GM12801 (cell line): Measurements from ENCODE around the gene GFPT1.

Source experiments
- TF ChIP-seq, protein P1 (sequence below): IDR thresholded peaks from one replicate; pipeline ENCODE4 v1.5.1; 2011; ENCODE audit warnings: control low read depth; ENCODE audit not compliant: insufficient read length; ENCODE audit errors: extremely low read depth

GFPT1 gene

DNA sequence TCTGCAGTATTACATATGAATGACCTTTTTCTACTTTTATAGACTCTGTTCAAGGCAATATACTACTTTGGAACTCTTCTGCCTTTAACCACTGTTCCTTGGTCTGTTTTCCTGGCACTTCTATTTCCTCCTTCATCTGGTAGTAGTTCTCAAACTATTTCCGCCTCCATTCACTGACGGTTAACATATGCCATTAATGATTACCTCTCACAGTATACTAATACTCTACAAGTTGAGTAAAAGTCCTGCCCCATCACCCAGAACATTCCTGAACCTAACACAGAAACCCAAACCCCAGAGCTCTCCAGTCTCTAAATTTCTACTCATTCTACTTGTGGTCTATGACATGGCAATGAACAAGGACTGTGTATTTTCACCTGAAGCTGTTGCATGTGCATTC, 4.5 kb downstream of the GFPT1 start:
- TF ChIP-seq, protein P1, sequence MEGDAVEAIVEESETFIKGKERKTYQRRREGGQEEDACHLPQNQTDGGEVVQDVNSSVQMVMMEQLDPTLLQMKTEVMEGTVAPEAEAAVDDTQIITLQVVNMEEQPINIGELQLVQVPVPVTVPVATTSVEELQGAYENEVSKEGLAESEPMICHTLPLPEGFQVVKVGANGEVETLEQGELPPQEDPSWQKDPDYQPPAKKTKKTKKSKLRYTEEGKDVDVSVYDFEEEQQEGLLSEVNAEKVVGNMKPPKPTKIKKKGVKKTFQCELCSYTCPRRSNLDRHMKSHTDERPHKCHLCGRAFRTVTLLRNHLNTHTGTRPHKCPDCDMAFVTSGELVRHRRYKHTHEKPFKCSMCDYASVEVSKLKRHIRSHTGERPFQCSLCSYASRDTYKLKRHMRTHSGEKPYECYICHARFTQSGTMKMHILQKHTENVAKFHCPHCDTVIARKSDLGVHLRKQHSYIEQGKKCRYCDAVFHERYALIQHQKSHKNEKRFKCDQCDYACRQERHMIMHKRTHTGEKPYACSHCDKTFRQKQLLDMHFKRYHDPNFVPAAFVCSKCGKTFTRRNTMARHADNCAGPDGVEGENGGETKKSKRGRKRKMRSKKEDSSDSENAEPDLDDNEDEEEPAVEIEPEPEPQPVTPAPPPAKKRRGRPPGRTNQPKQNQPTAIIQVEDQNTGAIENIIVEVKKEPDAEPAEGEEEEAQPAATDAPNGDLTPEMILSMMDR, result no peak

DNA sequence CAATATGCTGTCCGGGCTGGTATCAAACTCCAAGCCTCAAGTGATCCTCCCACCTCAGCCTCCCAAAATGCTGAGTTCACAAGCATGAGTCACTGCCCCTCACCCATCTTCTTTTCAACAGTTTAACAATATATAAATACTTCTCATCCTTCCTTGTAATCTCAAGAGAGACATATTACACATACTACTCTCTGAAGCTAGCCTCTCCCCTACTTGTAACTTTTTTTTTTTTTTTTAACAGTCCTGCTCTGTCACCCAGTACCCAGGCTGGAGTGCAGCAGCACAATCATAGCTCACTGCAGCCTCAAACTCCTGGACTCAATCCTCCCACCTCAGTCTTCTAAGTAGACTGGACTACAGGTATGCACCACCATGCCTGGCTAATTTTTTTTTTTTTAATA, 5.7 kb downstream of the GFPT1 start:
- TF ChIP-seq, protein P1, result no peak

DNA sequence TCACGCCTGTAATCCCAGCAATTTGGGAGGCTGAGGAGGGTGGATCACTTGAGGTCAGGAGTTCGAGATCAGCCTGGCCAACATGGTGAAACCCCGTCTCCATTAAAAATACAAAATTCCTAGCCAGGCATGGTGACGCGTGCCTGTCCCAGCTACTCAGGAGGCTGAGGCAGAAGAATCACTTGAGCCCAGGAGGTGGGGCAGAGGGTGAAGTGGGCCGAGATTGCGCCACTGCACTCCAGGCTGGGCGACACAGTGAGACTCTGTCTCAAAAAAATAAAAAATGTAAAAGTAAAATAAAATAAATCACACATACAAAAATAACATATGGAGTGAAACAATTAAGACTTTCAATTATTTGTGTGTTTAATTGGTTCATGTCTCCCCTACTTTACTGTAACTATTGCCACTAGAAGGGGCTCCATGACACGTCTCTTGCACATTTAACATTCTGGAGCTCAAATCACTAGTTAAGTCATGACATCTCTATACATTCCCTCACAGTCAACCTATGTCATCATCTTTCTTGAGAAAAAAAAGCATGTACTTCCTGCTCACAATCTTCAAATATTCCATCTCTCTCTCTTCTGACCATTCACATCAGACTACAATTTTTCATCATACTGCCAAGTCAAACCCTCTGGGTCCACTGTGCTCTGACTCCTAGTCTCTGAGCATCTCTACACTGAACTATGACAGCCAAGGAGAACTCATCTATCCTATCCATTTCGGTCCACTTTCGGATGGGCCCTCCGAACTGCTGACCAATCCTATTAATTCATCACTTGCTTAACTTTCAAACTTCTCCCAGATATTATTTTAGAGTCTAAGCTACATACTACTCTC, 6.7 kb downstream of the GFPT1 start:
- TF ChIP-seq, protein P1, result no peak

DNA sequence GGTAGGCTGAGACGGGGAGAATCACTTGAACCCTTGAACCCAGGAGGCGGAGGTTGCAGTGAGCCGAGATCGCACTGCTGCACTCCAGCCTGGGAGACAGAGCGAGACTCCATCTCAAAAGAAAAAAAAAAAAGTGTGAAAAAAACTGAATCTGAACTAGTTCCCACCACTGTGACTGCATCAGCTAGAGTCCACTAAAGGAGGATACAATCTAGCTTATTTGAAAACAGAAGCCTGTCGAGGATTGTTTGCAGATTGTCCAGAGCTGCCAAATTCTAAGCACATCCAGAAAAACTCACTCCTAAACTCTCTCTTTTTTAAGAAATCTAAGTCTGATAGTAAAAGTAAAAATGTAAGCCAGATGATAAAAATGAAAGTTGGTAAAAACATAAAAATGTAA, 10.6 kb downstream of the GFPT1 start:
- TF ChIP-seq, protein P1, result no peak

DNA sequence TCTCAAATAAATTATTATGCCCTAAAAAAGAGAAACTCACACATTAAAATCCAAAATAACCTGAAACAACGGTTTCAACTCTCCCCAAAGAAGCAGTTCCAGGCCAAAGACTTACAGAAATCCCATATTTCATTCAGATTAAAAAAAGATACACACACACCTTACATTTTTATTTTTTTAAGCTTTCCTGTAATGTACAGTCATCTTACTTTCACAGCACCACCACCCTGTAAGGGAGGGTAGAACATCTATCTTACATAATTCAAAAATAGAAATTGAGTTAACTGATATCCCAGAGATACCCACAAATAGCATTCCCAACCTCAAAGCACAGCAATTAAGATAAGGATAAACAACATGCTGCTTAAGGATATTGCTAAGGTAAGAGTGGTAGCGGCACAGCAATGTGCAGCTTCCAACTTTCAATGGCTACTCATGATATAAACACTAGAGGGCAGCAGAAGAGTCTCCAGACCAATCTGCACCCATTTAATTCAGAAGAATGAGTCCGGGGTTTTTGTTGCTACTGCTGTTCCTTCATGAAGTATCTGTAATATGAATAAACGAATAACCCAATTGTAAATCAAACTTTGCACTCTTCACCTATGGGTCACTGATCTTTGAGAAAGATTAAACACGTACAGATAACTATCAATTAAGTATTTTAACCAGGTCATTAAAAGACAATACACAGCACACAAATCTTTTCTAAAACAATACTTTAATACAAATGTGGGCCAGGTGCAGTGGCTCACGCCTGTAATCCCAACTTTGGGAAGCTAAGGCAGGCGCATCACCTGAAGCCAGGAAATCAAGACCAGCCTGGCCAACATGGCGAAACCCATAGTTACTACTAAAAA, 11.3 kb downstream of the GFPT1 start:
- TF ChIP-seq, protein P1, result no peak

DNA sequence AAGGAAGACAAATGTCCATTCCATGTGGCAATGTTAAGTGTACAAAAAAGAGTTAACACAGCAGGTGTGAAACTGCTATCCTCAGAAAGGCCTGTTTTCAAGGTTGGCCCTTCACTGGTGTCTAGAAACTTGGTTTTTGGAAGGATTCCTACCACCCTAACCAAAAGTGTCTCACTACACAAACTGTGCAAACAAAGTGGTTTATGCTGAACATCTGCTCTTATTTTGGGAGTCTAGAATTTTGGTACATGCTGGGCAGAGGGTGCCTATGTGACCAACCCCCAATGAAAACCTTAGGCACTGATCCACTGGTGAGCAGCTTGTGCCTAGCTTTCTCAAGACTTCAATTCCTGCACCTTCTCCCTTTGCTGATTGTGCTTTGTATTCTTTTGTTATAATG, 14.3 kb downstream of the GFPT1 start:
- TF ChIP-seq, protein P1, result no peak

DNA sequence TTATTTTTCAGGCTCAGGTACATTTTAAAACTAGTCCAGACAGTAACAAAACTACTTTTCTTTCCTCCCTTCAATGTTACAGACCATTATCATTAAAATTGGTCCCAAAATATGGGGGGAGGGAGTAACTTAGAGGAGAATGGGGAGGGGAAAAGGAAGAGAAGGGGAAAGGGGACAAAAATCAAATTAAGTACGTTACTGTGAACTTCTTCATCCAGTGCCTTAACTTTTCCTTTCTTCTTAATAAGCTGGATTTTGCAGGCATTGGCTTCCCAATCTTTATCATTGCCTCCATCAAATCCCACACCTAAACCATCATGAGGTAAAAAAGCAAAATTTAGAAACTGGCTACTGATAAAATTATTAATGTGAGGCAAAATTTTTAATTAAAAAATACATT, 17.2 kb downstream of the GFPT1 start:
- TF ChIP-seq, protein P1, result no peak
